HepG2 (cell line): ENCODE data around the gene DENND4B. TPM values are rescaled to one million over a fixed set of nuclear protein-coding genes. Genes with fewer than 3 reads are reported as not detected.

Experiments
- CCDC6 ChIP-seq: sonication (generic); formaldehyde crosslinking; IDR thresholded peaks from 2 replicates; pipeline ENCODE4 v1.8.1; 2022; ENCODE audit warnings: mild to moderate bottlenecking, missing genetic modification reagents, moderate library complexity
- CSRNP2 ChIP-seq: sonication (generic); formaldehyde crosslinking; conservative IDR thresholded peaks from 2 replicates; pipeline ENCODE4 v1.8.0; 2022; ENCODE audit warnings: low read depth, missing genetic modification reagents
- ZNF670 ChIP-seq: sonication (generic); formaldehyde crosslinking; IDR thresholded peaks from 2 replicates; pipeline ENCODE4 v1.8.0; 2022; ENCODE audit warnings: mild to moderate bottlenecking, missing genetic modification reagents, borderline replicate concordance
- ZNF782 ChIP-seq: sonication (generic); formaldehyde crosslinking; IDR thresholded peaks from 2 replicates; pipeline ENCODE4 v1.4.0; 2020; ENCODE audit warnings: missing genetic modification reagents, mild to moderate bottlenecking, borderline replicate concordance
- ZNF800 ChIP-seq: sonication (generic); formaldehyde crosslinking; IDR thresholded peaks from 2 replicates; pipeline ENCODE4 v1.4.0; 2020; ENCODE audit warnings: missing genetic modification reagents
- polyA plus RNA-seq, 8 experiments: library from polyadenylated mRNA; depleted of rRNA in 3 of 8; stranded (reverse) in 7 of 8; unstranded in 1 of 8; fragments of >200 nt; fragmentation: Illumina TruSeq in 4 of 8; extraction: Trizol in 4 of 8; gene quantifications; 2 replicates each; pipeline versions ENCODE4 v1.2.1 to v1.2.3, GENCODE V29; 2011 to 2016; ENCODE audit warnings: low read depth in 4 of 8, missing spikeins in 1 of 8, mixed read lengths in 1 of 8; ENCODE audit not compliant: insufficient read depth in 1 of 8
- total RNA-seq, 5 experiments: library from RNA; depleted of rRNA; stranded (reverse); fragments of >200 nt; fragmentation: Illumina TruSeq; extraction: Trizol; gene quantifications; 2 replicates each; pipeline ENCODE4 v1.2.3, GENCODE V29; 2016; ENCODE audit warnings: low read depth in 1 of 5
- TF ChIP-seq, protein P1 (sequence below): sonication (generic); formaldehyde crosslinking; IDR thresholded peaks from 2 replicates; pipeline ENCODE4 v1.5.1; 2020; ENCODE audit warnings: missing genetic modification reagents, mild to moderate bottlenecking, borderline replicate concordance
- TF ChIP-seq, protein P2 (sequence below): sonication (generic); formaldehyde crosslinking; IDR thresholded peaks from 2 replicates; pipeline ENCODE4 v1.5.1; 2020; ENCODE audit warnings: mild to moderate bottlenecking, missing genetic modification reagents, borderline replicate concordance

DENND4B gene
- total and polyA plus RNA-seq, 2 of the 13 experiments (the other 11 are each of a cell fraction or from before 2014, with no cell fraction given), result 15.1 to 20.3 TPM

GRCh38 chr1:153991151-153991630 lies 44.7 kb upstream of the DENND4B start (continued):
- TF ChIP-seq, protein P1, sequence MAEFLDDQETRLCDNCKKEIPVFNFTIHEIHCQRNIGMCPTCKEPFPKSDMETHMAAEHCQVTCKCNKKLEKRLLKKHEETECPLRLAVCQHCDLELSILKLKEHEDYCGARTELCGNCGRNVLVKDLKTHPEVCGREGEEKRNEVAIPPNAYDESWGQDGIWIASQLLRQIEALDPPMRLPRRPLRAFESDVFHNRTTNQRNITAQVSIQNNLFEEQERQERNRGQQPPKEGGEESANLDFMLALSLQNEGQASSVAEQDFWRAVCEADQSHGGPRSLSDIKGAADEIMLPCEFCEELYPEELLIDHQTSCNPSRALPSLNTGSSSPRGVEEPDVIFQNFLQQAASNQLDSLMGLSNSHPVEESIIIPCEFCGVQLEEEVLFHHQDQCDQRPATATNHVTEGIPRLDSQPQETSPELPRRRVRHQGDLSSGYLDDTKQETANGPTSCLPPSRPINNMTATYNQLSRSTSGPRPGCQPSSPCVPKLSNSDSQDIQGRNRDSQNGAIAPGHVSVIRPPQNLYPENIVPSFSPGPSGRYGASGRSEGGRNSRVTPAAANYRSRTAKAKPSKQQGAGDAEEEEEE (CRISPR knock-in tag), result no peak
- TF ChIP-seq CSRNP2 (CRISPR knock-in tag) (no peak), ZNF782 (CRISPR knock-in tag) (no peak), CCDC6 (0 out of 2 replicates have a peak, but pooled peaks have one; percentile 31), ZNF800 (CRISPR knock-in tag) (0 out of 2 replicates have a peak, but pooled peaks have one; percentile 9), ZNF670 (no peak)
- TF ChIP-seq, protein P2, sequence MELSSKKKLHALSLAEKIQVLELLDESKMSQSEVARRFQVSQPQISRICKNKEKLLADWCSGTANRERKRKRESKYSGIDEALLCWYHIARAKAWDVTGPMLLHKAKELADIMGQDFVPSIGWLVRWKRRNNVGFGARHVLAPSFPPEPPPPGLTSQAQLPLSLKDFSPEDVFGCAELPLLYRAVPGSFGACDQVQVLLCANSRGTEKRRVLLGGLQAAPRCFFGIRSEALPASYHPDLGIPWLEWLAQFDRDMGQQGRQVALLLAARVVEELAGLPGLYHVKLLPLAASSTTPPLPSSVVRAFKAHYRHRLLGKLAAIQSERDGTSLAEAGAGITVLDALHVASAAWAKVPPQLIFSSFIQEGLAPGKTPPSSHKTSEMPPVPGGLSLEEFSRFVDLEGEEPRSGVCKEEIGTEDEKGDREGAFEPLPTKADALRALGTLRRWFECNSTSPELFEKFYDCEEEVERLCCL (CRISPR knock-in tag), result no peak
